ENCODE measurements around the gene SPATA9. TPM values are rescaled to one million over a fixed set of nuclear protein-coding genes. Genes with fewer than 3 reads are reported as not detected.
A peak's percentile ranks its signal among the peaks of the same experiment; 100 is the strongest.

The SPATA9 gene
- total and polyA plus RNA-seq, 9 of the 15 experiments (the other 6 are each of a cell fraction or from before 2014, with no cell fraction given) = 0.16 to 5.5 (median 0.39) TPM; not detected in 3

- peak; percentile 98 for TF ChIP-seq MTF1 (CRISPR knock-in tag; IDR thresholded peaks at IDR 0.05; ENCODE audit: borderline replicate concordance)
- TF ChIP-seq ELF4 (CRISPR knock-in tag; IDR thresholded peaks at IDR 0.05) = peak; percentile 99
- TF ChIP-seq ARID3B (CRISPR knock-in tag; IDR thresholded peaks at IDR 0.05; ENCODE audit: borderline replicate concordance) = peak; percentile 99
- TF ChIP-seq TRIM24 (IDR thresholded peaks at IDR 0.05) = no peak
- TF ChIP-seq ZBTB49 (CRISPR knock-in tag; IDR thresholded peaks at IDR 0.05; ENCODE audit: borderline replicate concordance) = no peak
- no peak for TF ChIP-seq ZNF24 (IDR thresholded peaks at IDR 0.05)
- peak; percentile 89 for TF ChIP-seq RNF2 (IDR thresholded peaks at IDR 0.05)
- TF ChIP-seq TEAD2 (tag; IDR thresholded peaks at IDR 0.05) = peak; percentile 100
- TF ChIP-seq ZNF174 (CRISPR knock-in tag; IDR thresholded peaks at IDR 0.05) = peak; percentile 99
- no peak for TF ChIP-seq POLR2A (conservative IDR thresholded peaks at IDR 0.05)
- TF ChIP-seq WHSC1 (IDR thresholded peaks at IDR 0.05; ENCODE audit: low read length) = no peak
- peak; percentile 97 for TF ChIP-seq NUFIP1 (IDR thresholded peaks at IDR 0.05; ENCODE audit: partially characterized antibody)
- TF ChIP-seq E4F1 (CRISPR knock-in tag; IDR thresholded peaks at IDR 0.05; ENCODE audit: borderline replicate concordance) = peak; percentile 92
- TF ChIP-seq COPS2 (conservative IDR thresholded peaks at IDR 0.05) = no peak
- peak; percentile 95 for TF ChIP-seq THAP7 (CRISPR knock-in tag; IDR thresholded peaks at IDR 0.05)
- TF ChIP-seq BRD9 (IDR thresholded peaks at IDR 0.05; ENCODE audit: low read depth, partially characterized antibody) = peak; percentile 55
These were observed 45.8 kb upstream of the SPATA9 start (continued) for GRCh38 chr5:95728494-95729114.
